B cell (primary cell): ENCODE results near the gene LSG1. TPM values are rescaled to one million over a fixed set of nuclear protein-coding genes. Genes with fewer than 3 reads are reported as not detected.

Source experiments
- ATAC-seq: fragments of 200-7000 bp; cut with Tn5 transposase; one replicate; pipeline ENCODE4 v1.10.0; 2021; ENCODE audit warnings: low read depth, mild to moderate bottlenecking, moderate number of reproducible peaks, moderate library complexity
- CTCF ChIA-PET: fragments of 350-600 bp; sonication (Branson Sonifier 250); formaldehyde crosslinking; loops from one replicate; lab custom pipeline; 2021; ENCODE audit warnings: antibody characterized with exemption, inconsistent platforms; lab: Charles Lee
- POLR2A ChIA-PET: fragments of 350-600 bp; sonication (Branson Sonifier 250); formaldehyde crosslinking; loops from one replicate; lab custom pipeline; 2021; ENCODE audit warnings: antibody characterized with exemption; lab: Charles Lee
- DNase-seq: peaks from one replicate; pipeline ENCODE4 v3.0.0; 2013
- H2AFZ ChIP-seq: 2 replicates; pipeline ENCODE4 v1.6.1; 2012; ENCODE audit warnings: mild to moderate bottlenecking, low read depth, low read length; ENCODE audit not compliant: insufficient read depth, poor library complexity, severe bottlenecking
- H3K27ac ChIP-seq, 2 donors: 1 replicate in 1 of 2; 2 replicates in 1 of 2; pipeline ENCODE4 v1.5.1; 2012 to 2013; ENCODE audit warnings: low read length in 2 of 2, mild to moderate bottlenecking in 2 of 2, moderate library complexity in 1 of 2
- H3K27me3 ChIP-seq, 4 experiments: fragments of 200-600 bp in 1 of 4; sonication (generic) in 1 of 4; replicated peaks in 1 of 4; 1 replicate in 2 of 4; 2 replicates in 2 of 4; pipeline versions ENCODE4 v1.6.1 to v1.7.0; 2013 to 2016; ENCODE audit warnings: low read length in 3 of 4, mild to moderate bottlenecking in 2 of 4, mixed read lengths in 1 of 4, moderate library complexity in 1 of 4; ENCODE audit not compliant: insufficient read depth in 4 of 4, control insufficient read depth in 3 of 4; ENCODE audit errors: control extremely low read depth in 1 of 4
- H3K36me3 ChIP-seq, 2 experiments: replicated peaks in 1 of 2; 1 replicate in 1 of 2; 2 replicates in 1 of 2; pipeline versions ENCODE4 v1.6.1 to v1.7.1; 2013; ENCODE audit warnings: low read length in 1 of 2; ENCODE audit not compliant: insufficient read depth in 2 of 2, control insufficient read depth in 1 of 2; ENCODE audit errors: control extremely low read depth in 1 of 2, extremely low read depth in 1 of 2
- H3K4me1 ChIP-seq, 2 donors: fragments of 200-600 bp in 1 of 2; sonication (generic) in 1 of 2; 1 replicate in 1 of 2; 2 replicates in 1 of 2; pipeline versions ENCODE4 v1.5.1 to v1.6.1; 2013 to 2017; ENCODE audit warnings: low read length in 2 of 2; ENCODE audit not compliant: control insufficient read depth in 2 of 2, insufficient read depth in 2 of 2
- H3K4me2 ChIP-seq: replicated peaks from 2 replicates; pipeline ENCODE3; 2012; ENCODE audit warnings: mild to moderate bottlenecking, low read depth, low read length; ENCODE audit not compliant: poor library complexity, severe bottlenecking
- H3K4me3 ChIP-seq, 5 experiments: fragments of 200-600 bp in 1 of 5; sonication (generic) in 1 of 5; 1 replicate in 3 of 5; 2 replicates in 2 of 5; pipeline versions ENCODE4 v1.5.1 to v1.7.0; 2011 to 2016; ENCODE audit warnings: low read length in 4 of 5, mild to moderate bottlenecking in 4 of 5, low read depth in 2 of 5, control low read depth in 1 of 5, moderate library complexity in 1 of 5; ENCODE audit not compliant: insufficient read depth in 1 of 5; ENCODE audit errors: control extremely low read depth in 1 of 5, extremely low read depth in 1 of 5
- H3K79me2 ChIP-seq: fragments of 200-600 bp; sonication (generic); one replicate; pipeline ENCODE4 v1.6.0; 2016; ENCODE audit warnings: low read length; ENCODE audit not compliant: control insufficient read depth, insufficient read depth
- H3K9ac ChIP-seq: fragments of 200-600 bp; sonication (generic); 2 replicates; pipeline ENCODE4 v1.6.1; 2017; ENCODE audit warnings: mild to moderate bottlenecking, low read length, moderate library complexity
- H3K9me3 ChIP-seq, 3 donors: one replicate each; pipeline versions ENCODE4 v1.6.1 to v1.7.1; 2013; ENCODE audit warnings: low read length in 2 of 3; ENCODE audit not compliant: control insufficient read depth in 2 of 3, insufficient read depth in 1 of 3; ENCODE audit errors: control extremely low read depth in 1 of 3
- H4K20me1 ChIP-seq: 2 replicates; pipeline ENCODE4 v1.6.0; 2012; ENCODE audit warnings: mild to moderate bottlenecking, low read length; ENCODE audit not compliant: insufficient read depth, control insufficient read depth, poor library complexity, severe bottlenecking
- H3K27ac Mint-ChIP-seq: one replicate; pipeline ENCODE4 v1.8.0; 2021; ENCODE audit warnings: mixed read lengths
- H3K27me3 Mint-ChIP-seq: one replicate; pipeline ENCODE4 v1.8.0; 2021; ENCODE audit warnings: mixed read lengths
- H3K4me1 Mint-ChIP-seq: one replicate; pipeline ENCODE4 v1.8.0; 2021; ENCODE audit warnings: mixed read lengths
- H3K4me3 Mint-ChIP-seq: one replicate; pipeline ENCODE4 v1.8.0; 2021; ENCODE audit warnings: mixed read lengths
- H3K9me3 Mint-ChIP-seq: one replicate; pipeline ENCODE4 v1.8.0; 2022; ENCODE audit warnings: mixed read lengths; ENCODE audit not compliant: insufficient read depth
- CTCF ChIP-seq: fragments of 200-600 bp; IDR thresholded peaks from one replicate; pipeline ENCODE4 v1.8.0; 2022; ENCODE audit warnings: antibody characterized with exemption, mild to moderate bottlenecking
- EZH2 ChIP-seq: IDR thresholded peaks from 2 replicates; pipeline ENCODE4 v1.6.1; 2012; ENCODE audit warnings: borderline replicate concordance, low read depth, mild to moderate bottlenecking, moderate library complexity, low read length; ENCODE audit not compliant: insufficient read depth, poor library complexity, severe bottlenecking
- WGBS: methylation state at CpG from one replicate; pipeline ENCODE4 v1.1.5; 2013; ENCODE audit warnings: missing lambda C conversion rate; ENCODE audit not compliant: insufficient coverage; 5-methylcytosine and 5-hydroxymethylcytosine counted together
- intact Hi-C: fragments of 100-400 bp; cut with micrococcal nuclease; formaldehyde crosslinking; loops from one replicate; pipeline ENCODE4 v1.10.0; 2022
- polyA plus RNA-seq: library from polyadenylated mRNA; depleted of rRNA; stranded (reverse); fragments of >200 nt; gene quantifications from 2 replicates; pipeline ENCODE4 v1.2.3, GENCODE V29; 2012
- total RNA-seq, 2 donors: library from RNA; stranded (reverse); fragments of 120-200 nt in 1 of 2; gene quantifications; 1 replicate in 1 of 2; 2 replicates in 1 of 2; pipeline versions ENCODE4 v1.2.3 to v1.2.4, GENCODE V29; 2013 to 2022

LSG1 gene
- total and polyA plus RNA-seq, 2 donors (not counting 1 experiment from before 2014, with no cell fraction given): 29.4 to 54.6 TPM

- ATAC-seq: no peak
- Histone ChIP-seq H2AFZ (no peak overlapping the region), H3K9me3 (no peaks in the 10 kb centered on the region), H4K20me1 (no peaks in the 10 kb centered on the region), H3K36me3 (no peaks in the 10 kb centered on the region), H3K4me2 (no peak overlapping the region), H3K27ac (no peak overlapping the region), H3K27me3 (peaks cover 0 to 2% (median 0%) of the 10 kb centered on the region in 4 experiments), H3K79me2 (no peaks in the 10 kb centered on the region), H3K4me1 (no peaks in the 10 kb centered on the region), H3K4me3 (no peak overlapping the region), H3K9ac (no peak overlapping the region)
- Mint-ChIP-seq H3K27ac (no peak overlapping the region), H3K4me1 (peaks cover 17% of the 10 kb centered on the region), H3K9me3 (no peaks in the 10 kb centered on the region), H3K27me3 (no peaks in the 10 kb centered on the region), H3K4me3 (no peak overlapping the region)
- no peak for TF ChIP-seq CTCF
- TF ChIP-seq EZH2: no peak
- CTCF ChIA-PET: interaction anchor here (0.5 to 1.2 kb wide), 3 partner anchors 28 to 40 kb away, joined by 3 to 4 read pairs (median 3); no protein-coding TSS in a partner anchor
- POLR2A ChIA-PET: interaction anchor here (0.6 kb wide), 1 partner anchor 28 kb away, joined by 3 read pairs; no protein-coding TSS in a partner anchor
- 95% methylated on average over 5 of the region's 6 CpGs for WGBS
- no peak for DNase-seq
- intact Hi-C loops: no loop called here
Observed at GRCh38 chr3:194720048-194720447, 48.1 kb upstream of the LSG1 start.

GRCh38 chr3:194718079-194718478 lies 46.1 kb upstream of the LSG1 start:
- intact Hi-C loops: no loop called here
- ATAC-seq: no peak
- no peaks in the 10 kb centered on the region for H4K20me1 ChIP-seq
- H3K9me3 Mint-ChIP-seq: no peaks in the 10 kb centered on the region
- no peak overlapping the region for H3K27ac ChIP-seq
- ChIA-PET CTCF (interaction anchor here (0.7 to 1.4 kb wide), 2 partner anchors 10 to 30 kb away, joined by 3 to 4 read pairs; no protein-coding TSS in a partner anchor), POLR2A (no interaction called here)
- no peak for TF ChIP-seq EZH2
- no peak for TF ChIP-seq CTCF
- H3K9ac ChIP-seq: no peak overlapping the region
- no peaks in the 10 kb centered on the region for H3K4me1 ChIP-seq
- H3K27me3 ChIP-seq: peaks cover 0 to 2% (median 0%) of the 10 kb centered on the region in 4 experiments
- no peak overlapping the region for H2AFZ ChIP-seq
- H3K4me3 Mint-ChIP-seq: no peak overlapping the region
- H3K9me3 ChIP-seq: no peaks in the 10 kb centered on the region
- H3K27me3 Mint-ChIP-seq: peaks cover 5% of the 10 kb centered on the region
- no peaks in the 10 kb centered on the region for H3K36me3 ChIP-seq
- no CpG with 5 or more reads among the region's 2 CpGs for WGBS
- DNase-seq: no peak
- H3K4me2 ChIP-seq: no peak overlapping the region
- no peaks in the 10 kb centered on the region for H3K79me2 ChIP-seq
- no peak overlapping the region for H3K4me3 ChIP-seq
- H3K4me1 Mint-ChIP-seq: peaks cover 12% of the 10 kb centered on the region
- H3K27ac Mint-ChIP-seq: no peak overlapping the region
